Transverse colon (tissue), 4 donors: Measurements from ENCODE around the gene MRGPRE. TPM values are rescaled to one million over a fixed set of nuclear protein-coding genes. Genes with fewer than 3 reads are reported as not detected.

Experiments
- DNase-seq: peaks from one replicate; pipeline ENCODE4 v3.0.0-alpha.2; 2019
- H3K27ac ChIP-seq, 4 donors: fragments of 200-600 bp; sonication (generic); 2 replicates each; pipeline ENCODE4 v1.5.1; 2016 to 2018; ENCODE audit warnings: inconsistent platforms in 4 of 4
- H3K27me3 ChIP-seq: fragments of 200-600 bp; sonication (generic); 2 replicates; pipeline ENCODE4 v1.5.1; 2017; ENCODE audit warnings: inconsistent platforms
- H3K36me3 ChIP-seq, 4 donors: fragments of 200-600 bp; sonication (generic); 2 replicates each; pipeline ENCODE4 v1.5.1; 2017 to 2019; ENCODE audit warnings: inconsistent platforms in 4 of 4
- H3K4me1 ChIP-seq, 4 donors: fragments of 200-600 bp; sonication (generic); 2 replicates each; pipeline ENCODE4 v1.5.1; 2017 to 2020; ENCODE audit warnings: inconsistent platforms in 4 of 4
- H3K4me3 ChIP-seq, 4 donors: fragments of 200-600 bp; sonication (generic); 1 replicate in 1 of 4; 2 replicates in 3 of 4; pipeline versions ENCODE4 v1.5.1 to v1.6.1; 2017 to 2019; ENCODE audit warnings: inconsistent platforms in 4 of 4
- H3K9me3 ChIP-seq, 2 donors: fragments of 200-600 bp; sonication (generic); 2 replicates each; pipeline ENCODE4 v1.5.1; 2017 to 2019; ENCODE audit warnings: inconsistent platforms in 2 of 2
- EP300 ChIP-seq: sonication (generic); formaldehyde crosslinking; IDR thresholded peaks from one replicate; pipeline ENCODE4 v1.6.1; 2017; ENCODE audit warnings: antibody characterized with exemption, low read depth
- POLR2A ChIP-seq: fragments of 450-650 bp; IDR thresholded peaks from one replicate; pipeline ENCODE4 v1.6.1; 2016; ENCODE audit warnings: antibody characterized with exemption, mild to moderate bottlenecking, moderate library complexity
- POLR2AphosphoS5 ChIP-seq, 3 donors: sonication (generic); formaldehyde crosslinking; IDR thresholded peaks; one replicate each; pipeline ENCODE4 v1.6.1; 2016; ENCODE audit warnings: antibody characterized with exemption in 3 of 3
- WGBS, 2 donors: methylation state at CpG; one replicate each; pipeline ENCODE4 v1.1.5; 2018; ENCODE audit warnings: low coverage in 1 of 2; 5-methylcytosine and 5-hydroxymethylcytosine counted together
- in situ Hi-C, 4 donors: fragments of 200-750 bp; cut with MboI; loops; one replicate each; pipeline versions ENCODE4 v1.15.0 to v1.15.1; 2017; ENCODE audit warnings: low sequenced_read_pairs in 3 of 4, low pct_ligation_motif_present in 1 of 4, low pct_unique_long_range_greater_than_20kb in 1 of 4
- intact Hi-C: fragments of 100-400 bp; cut with DNase I; formaldehyde crosslinking; loops from one replicate; pipeline ENCODE4 v1.15.1; 2023; ENCODE audit warnings: low total_unique reads
- total RNA-seq, 4 donors: library from RNA; depleted of rRNA; stranded (reverse); fragments of >200 nt; gene quantifications; one replicate each; pipeline ENCODE4 v1.1.0, GENCODE V29; 2016
- TF ChIP-seq, protein P1 (sequence below), 5 experiments: fragments of 200-600 bp in 3 of 5; fragments of 450-650 bp in 2 of 5; sonication (generic) in 3 of 5; IDR thresholded peaks; 1 replicate in 2 of 5; 2 replicates in 3 of 5; pipeline ENCODE4 v1.5.1; 2016 to 2017; ENCODE audit warnings: antibody characterized with exemption in 5 of 5, inconsistent platforms in 3 of 5, mild to moderate bottlenecking in 2 of 5, moderate library complexity in 1 of 5

MRGPRE gene
- total RNA-seq, 4 donors from 2014 or later, result not detected

DNA sequence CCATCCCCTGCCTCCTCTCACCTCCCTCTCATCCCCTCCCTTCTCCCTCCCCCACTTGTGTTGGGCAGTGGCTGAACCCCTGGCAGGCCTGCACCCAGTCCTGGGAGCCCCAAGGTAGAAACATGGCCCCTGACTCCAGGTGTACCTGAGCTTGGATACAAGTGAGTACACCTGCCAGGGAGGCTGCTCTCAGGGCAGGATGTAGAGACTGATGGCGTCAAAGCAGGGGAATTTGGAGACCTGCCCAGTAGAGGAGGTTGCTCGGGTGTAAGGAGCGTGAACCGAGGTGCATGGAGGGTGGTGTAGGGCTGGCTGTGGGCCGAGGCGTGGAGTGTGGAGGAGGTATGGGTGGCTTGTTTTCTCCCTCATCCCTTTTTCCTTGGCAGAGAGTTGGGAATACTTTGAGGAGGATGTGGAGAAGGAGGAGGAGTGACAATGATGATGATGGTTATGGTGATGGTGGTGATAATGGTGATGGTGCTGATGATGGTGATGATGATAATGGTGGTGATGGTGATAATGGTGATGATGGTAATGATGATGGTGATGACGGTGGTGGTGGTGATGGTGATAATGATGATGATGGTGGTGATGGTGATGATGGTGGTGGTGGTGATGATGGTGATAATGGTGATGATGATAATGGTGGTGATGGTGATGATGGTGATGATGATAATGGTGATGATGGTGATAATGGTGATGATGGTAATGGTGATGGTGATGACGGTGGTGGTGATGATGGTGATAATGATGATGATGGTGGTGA, 25.9 kb downstream of the MRGPRE start:
- H3K27ac ChIP-seq, result no peak overlapping the region
- H3K36me3 ChIP-seq, result no peaks in the 10 kb centered on the region
- 87 to 94% methylated on average over 4 to 8 of the region's 8 CpGs for WGBS, 2 donors
- intact Hi-C loops, result no loop called here
- no peak overlapping the region for H3K4me3 ChIP-seq
- H3K4me1 ChIP-seq, result peaks cover 0 to 13% (median 7%) of the 10 kb centered on the region in 4 donors
- TF ChIP-seq POLR2A, result no peak
- no peak for TF ChIP-seq EP300
- no peak for TF ChIP-seq POLR2AphosphoS5 (IDR thresholded peaks at IDR 0.05)
- TF ChIP-seq, protein P1, sequence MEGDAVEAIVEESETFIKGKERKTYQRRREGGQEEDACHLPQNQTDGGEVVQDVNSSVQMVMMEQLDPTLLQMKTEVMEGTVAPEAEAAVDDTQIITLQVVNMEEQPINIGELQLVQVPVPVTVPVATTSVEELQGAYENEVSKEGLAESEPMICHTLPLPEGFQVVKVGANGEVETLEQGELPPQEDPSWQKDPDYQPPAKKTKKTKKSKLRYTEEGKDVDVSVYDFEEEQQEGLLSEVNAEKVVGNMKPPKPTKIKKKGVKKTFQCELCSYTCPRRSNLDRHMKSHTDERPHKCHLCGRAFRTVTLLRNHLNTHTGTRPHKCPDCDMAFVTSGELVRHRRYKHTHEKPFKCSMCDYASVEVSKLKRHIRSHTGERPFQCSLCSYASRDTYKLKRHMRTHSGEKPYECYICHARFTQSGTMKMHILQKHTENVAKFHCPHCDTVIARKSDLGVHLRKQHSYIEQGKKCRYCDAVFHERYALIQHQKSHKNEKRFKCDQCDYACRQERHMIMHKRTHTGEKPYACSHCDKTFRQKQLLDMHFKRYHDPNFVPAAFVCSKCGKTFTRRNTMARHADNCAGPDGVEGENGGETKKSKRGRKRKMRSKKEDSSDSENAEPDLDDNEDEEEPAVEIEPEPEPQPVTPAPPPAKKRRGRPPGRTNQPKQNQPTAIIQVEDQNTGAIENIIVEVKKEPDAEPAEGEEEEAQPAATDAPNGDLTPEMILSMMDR (IDR thresholded peaks at IDR 0.05), result no peak
- no peak for DNase-seq
- no peaks in the 10 kb centered on the region for H3K9me3 ChIP-seq
- in situ Hi-C loops, result loop anchor here in 2 of 4 donors (25.0 kb wide), 2 partner anchors 94 to 169 kb away; no protein-coding TSS in a partner anchor
- peaks cover 37% of the 10 kb centered on the region for H3K27me3 ChIP-seq

DNA sequence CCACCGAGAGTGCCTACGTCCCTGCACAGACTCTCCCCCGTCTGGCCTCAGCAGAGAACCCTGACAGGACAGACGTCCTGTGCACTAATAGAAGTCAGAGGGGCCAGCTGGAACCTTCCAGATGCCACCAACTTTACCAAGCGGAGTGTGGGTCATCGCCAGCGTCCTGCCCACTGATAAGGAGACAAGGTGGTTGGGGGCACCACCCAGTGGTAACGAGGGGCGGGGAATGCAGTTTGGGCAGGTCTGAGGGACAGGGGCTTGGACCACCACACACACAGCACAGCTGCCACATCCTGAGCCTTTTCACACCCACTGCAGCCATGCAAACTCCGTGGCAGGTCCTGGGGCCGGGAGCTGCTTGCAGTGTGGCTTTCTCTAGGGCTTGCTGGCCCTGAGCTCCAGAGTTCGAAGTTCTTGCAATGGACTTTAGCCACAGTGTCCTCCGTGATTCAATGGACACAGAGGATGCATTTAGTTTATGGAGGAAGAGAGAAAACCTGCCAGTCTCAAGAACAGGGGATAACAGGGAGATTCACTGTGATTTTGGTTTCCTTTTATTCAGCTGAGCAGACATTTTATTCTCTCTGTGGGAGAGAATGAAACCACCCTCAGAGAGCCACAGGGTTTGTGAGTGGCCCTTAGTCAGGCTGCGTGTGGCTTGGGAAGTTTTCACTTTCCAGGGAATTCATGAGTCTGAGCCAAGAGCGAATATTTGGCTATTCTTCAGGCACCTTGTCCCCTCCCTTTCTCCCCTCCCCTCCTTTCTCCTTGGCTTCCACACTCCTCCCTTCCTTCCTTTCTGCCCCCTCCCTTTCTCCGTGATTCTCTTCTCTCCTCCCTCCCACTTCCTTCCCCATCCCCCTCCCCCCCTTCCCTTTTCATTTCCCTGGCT, 26.7 kb downstream of the MRGPRE start:
- Histone ChIP-seq H3K9me3 (no peaks in the 10 kb centered on the region), H3K4me1 (peaks cover 0 to 13% (median 7%) of the 10 kb centered on the region in 4 donors), H3K36me3 (no peaks in the 10 kb centered on the region), H3K27ac (no peak overlapping the region), H3K27me3 (peaks cover 43% of the 10 kb centered on the region), H3K4me3 (no peak overlapping the region)
- no peak for DNase-seq
- WGBS, 2 donors, result 17 to 53% methylated on average over 3 to 14 of the region's 16 CpGs
- TF ChIP-seq POLR2AphosphoS5 (IDR thresholded peaks at IDR 0.05) (no peak), POLR2A (no peak), EP300 (no peak)
- TF ChIP-seq, protein P1 (IDR thresholded peaks at IDR 0.05), result no peak
- intact Hi-C loops (no loop called here), in situ Hi-C loops (loop anchor here in 2 of 4 donors (25.0 kb wide), 2 partner anchors 93 to 168 kb away; no protein-coding TSS in a partner anchor)

DNA sequence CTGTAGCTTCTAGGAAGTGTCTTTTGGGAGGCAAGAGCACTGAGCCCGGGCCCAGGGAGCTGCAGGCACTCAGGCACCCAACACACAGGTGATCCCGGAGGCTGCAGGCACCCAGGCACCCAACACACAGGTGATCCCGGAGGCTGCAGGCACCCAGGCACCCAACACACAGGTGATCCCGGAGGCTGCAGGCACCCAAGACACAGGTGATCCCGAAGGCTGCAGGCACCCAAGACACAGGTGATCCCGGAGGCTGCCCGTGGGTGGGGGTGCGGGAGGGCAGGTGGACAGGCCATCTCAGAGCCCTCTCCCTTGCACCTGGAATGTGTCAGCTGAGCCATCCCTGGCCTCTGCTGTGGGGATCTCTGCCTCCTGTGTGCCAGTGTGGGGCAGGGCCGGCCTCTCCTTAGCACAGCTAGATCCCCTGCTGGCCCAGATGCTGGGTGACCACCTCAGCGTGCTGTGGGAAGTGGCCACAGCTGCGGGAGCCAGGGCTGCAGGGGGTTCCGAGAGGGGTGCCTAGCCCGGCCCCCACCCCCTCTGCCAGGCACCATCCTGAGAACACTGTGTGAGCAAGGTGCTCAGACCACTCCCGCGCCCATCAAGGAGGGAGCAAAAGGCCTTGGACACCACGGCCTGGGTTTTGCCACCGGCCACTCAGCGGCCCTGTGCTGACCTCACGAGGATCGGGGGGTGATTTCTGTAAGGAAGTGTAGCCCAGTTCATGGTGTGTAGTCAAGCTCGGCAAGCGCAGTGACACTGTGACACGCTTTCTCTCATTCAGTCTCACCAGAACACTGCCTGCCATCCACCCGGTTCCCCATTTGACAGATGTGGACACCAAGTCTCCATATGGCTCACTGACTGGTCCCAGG, 27.8 kb downstream of the MRGPRE start:
- Histone ChIP-seq H3K4me1 (peaks cover 0 to 13% (median 7%) of the 10 kb centered on the region in 4 donors), H3K27ac (no peak overlapping the region), H3K9me3 (no peaks in the 10 kb centered on the region), H3K27me3 (peaks cover 51% of the 10 kb centered on the region), H3K4me3 (no peak overlapping the region), H3K36me3 (no peaks in the 10 kb centered on the region)
- in situ Hi-C loops, result loop anchor here in 2 of 4 donors (25.0 kb wide), 2 partner anchors 92 to 167 kb away; no protein-coding TSS in a partner anchor
- intact Hi-C loops, result no loop called here
- no peak for TF ChIP-seq POLR2AphosphoS5 (IDR thresholded peaks at IDR 0.05)
- TF ChIP-seq, protein P1 (IDR thresholded peaks at IDR 0.05), result no peak
- TF ChIP-seq POLR2A, result no peak
- no peak for TF ChIP-seq EP300
- 81% methylated on average over 24 of the region's 24 CpGs; no CpG with 5 or more reads in 1 of the 2 donors for WGBS, 2 donors
- DNase-seq, result no peak
